B cell (primary cell): ENCODE measurements around the gene RGS19. TPM values are rescaled to one million over a fixed set of nuclear protein-coding genes. Genes with fewer than 3 reads are reported as not detected.

Experiments used
- ATAC-seq: fragments of 200-7000 bp; cut with Tn5 transposase; one replicate; pipeline ENCODE4 v1.10.0; 2021; ENCODE audit warnings: low read depth, mild to moderate bottlenecking, moderate number of reproducible peaks, moderate library complexity
- CTCF ChIA-PET: fragments of 350-600 bp; sonication (Branson Sonifier 250); formaldehyde crosslinking; loops from one replicate; lab custom pipeline; 2021; ENCODE audit warnings: antibody characterized with exemption, inconsistent platforms; lab: Charles Lee
- POLR2A ChIA-PET: fragments of 350-600 bp; sonication (Branson Sonifier 250); formaldehyde crosslinking; loops from one replicate; lab custom pipeline; 2021; ENCODE audit warnings: antibody characterized with exemption; lab: Charles Lee
- DNase-seq: peaks from one replicate; pipeline ENCODE4 v3.0.0; 2013
- H2AFZ ChIP-seq: 2 replicates; pipeline ENCODE4 v1.6.1; 2012; ENCODE audit warnings: mild to moderate bottlenecking, low read depth, low read length; ENCODE audit not compliant: insufficient read depth, poor library complexity, severe bottlenecking
- H3K27ac ChIP-seq, 2 donors: 1 replicate in 1 of 2; 2 replicates in 1 of 2; pipeline ENCODE4 v1.5.1; 2012 to 2013; ENCODE audit warnings: low read length in 2 of 2, mild to moderate bottlenecking in 2 of 2, moderate library complexity in 1 of 2
- H3K27me3 ChIP-seq, 4 experiments: fragments of 200-600 bp in 1 of 4; sonication (generic) in 1 of 4; replicated peaks in 1 of 4; 1 replicate in 2 of 4; 2 replicates in 2 of 4; pipeline versions ENCODE4 v1.6.1 to v1.7.0; 2013 to 2016; ENCODE audit warnings: low read length in 3 of 4, mild to moderate bottlenecking in 2 of 4, mixed read lengths in 1 of 4, moderate library complexity in 1 of 4; ENCODE audit not compliant: insufficient read depth in 4 of 4, control insufficient read depth in 3 of 4; ENCODE audit errors: control extremely low read depth in 1 of 4
- H3K36me3 ChIP-seq, 2 experiments: replicated peaks in 1 of 2; 1 replicate in 1 of 2; 2 replicates in 1 of 2; pipeline versions ENCODE4 v1.6.1 to v1.7.1; 2013; ENCODE audit warnings: low read length in 1 of 2; ENCODE audit not compliant: insufficient read depth in 2 of 2, control insufficient read depth in 1 of 2; ENCODE audit errors: control extremely low read depth in 1 of 2, extremely low read depth in 1 of 2
- H3K4me1 ChIP-seq, 2 donors: fragments of 200-600 bp in 1 of 2; sonication (generic) in 1 of 2; 1 replicate in 1 of 2; 2 replicates in 1 of 2; pipeline versions ENCODE4 v1.5.1 to v1.6.1; 2013 to 2017; ENCODE audit warnings: low read length in 2 of 2; ENCODE audit not compliant: control insufficient read depth in 2 of 2, insufficient read depth in 2 of 2
- H3K4me2 ChIP-seq: replicated peaks from 2 replicates; pipeline ENCODE3; 2012; ENCODE audit warnings: mild to moderate bottlenecking, low read depth, low read length; ENCODE audit not compliant: poor library complexity, severe bottlenecking
- H3K4me3 ChIP-seq, 5 experiments: fragments of 200-600 bp in 1 of 5; sonication (generic) in 1 of 5; 1 replicate in 3 of 5; 2 replicates in 2 of 5; pipeline versions ENCODE4 v1.5.1 to v1.7.0; 2011 to 2016; ENCODE audit warnings: low read length in 4 of 5, mild to moderate bottlenecking in 4 of 5, low read depth in 2 of 5, control low read depth in 1 of 5, moderate library complexity in 1 of 5; ENCODE audit not compliant: insufficient read depth in 1 of 5; ENCODE audit errors: control extremely low read depth in 1 of 5, extremely low read depth in 1 of 5
- H3K79me2 ChIP-seq: fragments of 200-600 bp; sonication (generic); one replicate; pipeline ENCODE4 v1.6.0; 2016; ENCODE audit warnings: low read length; ENCODE audit not compliant: control insufficient read depth, insufficient read depth
- H3K9ac ChIP-seq: fragments of 200-600 bp; sonication (generic); 2 replicates; pipeline ENCODE4 v1.6.1; 2017; ENCODE audit warnings: mild to moderate bottlenecking, low read length, moderate library complexity
- H3K9me3 ChIP-seq, 3 donors: one replicate each; pipeline versions ENCODE4 v1.6.1 to v1.7.1; 2013; ENCODE audit warnings: low read length in 2 of 3; ENCODE audit not compliant: control insufficient read depth in 2 of 3, insufficient read depth in 1 of 3; ENCODE audit errors: control extremely low read depth in 1 of 3
- H4K20me1 ChIP-seq: 2 replicates; pipeline ENCODE4 v1.6.0; 2012; ENCODE audit warnings: mild to moderate bottlenecking, low read length; ENCODE audit not compliant: insufficient read depth, control insufficient read depth, poor library complexity, severe bottlenecking
- H3K27ac Mint-ChIP-seq: one replicate; pipeline ENCODE4 v1.8.0; 2021; ENCODE audit warnings: mixed read lengths
- H3K27me3 Mint-ChIP-seq: one replicate; pipeline ENCODE4 v1.8.0; 2021; ENCODE audit warnings: mixed read lengths
- H3K4me1 Mint-ChIP-seq: one replicate; pipeline ENCODE4 v1.8.0; 2021; ENCODE audit warnings: mixed read lengths
- H3K4me3 Mint-ChIP-seq: one replicate; pipeline ENCODE4 v1.8.0; 2021; ENCODE audit warnings: mixed read lengths
- H3K9me3 Mint-ChIP-seq: one replicate; pipeline ENCODE4 v1.8.0; 2022; ENCODE audit warnings: mixed read lengths; ENCODE audit not compliant: insufficient read depth
- CTCF ChIP-seq: fragments of 200-600 bp; IDR thresholded peaks from one replicate; pipeline ENCODE4 v1.8.0; 2022; ENCODE audit warnings: antibody characterized with exemption, mild to moderate bottlenecking
- EZH2 ChIP-seq: IDR thresholded peaks from 2 replicates; pipeline ENCODE4 v1.6.1; 2012; ENCODE audit warnings: borderline replicate concordance, low read depth, mild to moderate bottlenecking, moderate library complexity, low read length; ENCODE audit not compliant: insufficient read depth, poor library complexity, severe bottlenecking
- WGBS: methylation state at CpG from one replicate; pipeline ENCODE4 v1.1.5; 2013; ENCODE audit warnings: missing lambda C conversion rate; ENCODE audit not compliant: insufficient coverage; 5-methylcytosine and 5-hydroxymethylcytosine counted together
- intact Hi-C: fragments of 100-400 bp; cut with micrococcal nuclease; formaldehyde crosslinking; loops from one replicate; pipeline ENCODE4 v1.10.0; 2022
- polyA plus RNA-seq: library from polyadenylated mRNA; depleted of rRNA; stranded (reverse); fragments of >200 nt; gene quantifications from 2 replicates; pipeline ENCODE4 v1.2.3, GENCODE V29; 2012
- total RNA-seq, 2 donors: library from RNA; stranded (reverse); fragments of 120-200 nt in 1 of 2; gene quantifications; 1 replicate in 1 of 2; 2 replicates in 1 of 2; pipeline versions ENCODE4 v1.2.3 to v1.2.4, GENCODE V29; 2013 to 2022

RGS19 gene
- total and polyA plus RNA-seq, 2 donors (not counting 1 experiment from before 2014, with no cell fraction given) = 69.4 to 203 TPM

- no peak overlapping the region for H3K4me3 ChIP-seq
- peaks cover 29% of the 10 kb centered on the region for H4K20me1 ChIP-seq
- intact Hi-C loops = no loop called here
- H3K27me3 Mint-ChIP-seq = no peaks in the 10 kb centered on the region
- TF ChIP-seq EZH2 (no peak), CTCF (no peak)
- H3K4me3 Mint-ChIP-seq = peak overlapping the region; percentile 10
- ATAC-seq (no peak), DNase-seq (peak; percentile 18)
- no peak overlapping the region for H3K27ac ChIP-seq
- no peaks in the 10 kb centered on the region for H3K9me3 ChIP-seq
- H3K9me3 Mint-ChIP-seq = no peaks in the 10 kb centered on the region
- H3K27ac Mint-ChIP-seq = peak overlapping the region; percentile 61
- H2AFZ ChIP-seq = no peak overlapping the region
- peak overlapping the region; percentile 98 for H3K4me2 ChIP-seq
- peaks cover 64 to 93% of the 10 kb centered on the region in 2 donors for H3K4me1 ChIP-seq
- H3K4me1 Mint-ChIP-seq = peaks cover 67% of the 10 kb centered on the region
- peaks cover 0 to 5% of the 10 kb centered on the region in 2 experiments for H3K36me3 ChIP-seq
- H3K27me3 ChIP-seq = no peaks in the 10 kb centered on the region
- H3K9ac ChIP-seq = no peak overlapping the region
- ChIA-PET CTCF (interaction anchor here (0.9 to 1.6 kb wide), 4 partner anchors 12 to 36 kb away, joined by 3 to 4 read pairs (median 3); partner anchors contain the start of genes OPRL1 and RGS19), POLR2A (interaction anchor here (4.2 kb wide), 1 partner anchor 11 kb away, joined by 55 read pairs; the partner anchor contains the start of genes OPRL1 and RGS19)
- peaks cover 29% of the 10 kb centered on the region for H3K79me2 ChIP-seq
- WGBS = 95% methylated on average over 6 of the region's 6 CpGs
These were observed 12.2 kb downstream of the RGS19 start for GRCh38 chr20:64067005-64067632.

- Histone ChIP-seq H3K36me3 (no peaks in the 10 kb centered on the region), H3K27me3 (no peaks in the 10 kb centered on the region), H3K4me2 (peak overlapping the region; percentile 98), H3K4me1 (peaks cover 56 to 84% of the 10 kb centered on the region in 2 donors), H3K27ac (peak overlapping the region; percentile 40 to 55), H3K9me3 (no peaks in the 10 kb centered on the region), H3K79me2 (peaks cover 29% of the 10 kb centered on the region), H3K4me3 (no peak overlapping the region), H2AFZ (no peak overlapping the region), H4K20me1 (peaks cover 17% of the 10 kb centered on the region), H3K9ac (no peak overlapping the region)
- ChIA-PET POLR2A (interaction anchor here (0.6 to 4.2 kb wide), 3 partner anchors 12 to 86 kb away, joined by 4 to 55 read pairs (median 7); partner anchors contain the start of genes OPRL1, PRPF6, RGS19 and SAMD10), CTCF (interaction anchor here (0.6 to 3.2 kb wide), 9 partner anchors 9 to 155 kb away, joined by 3 to 14 read pairs (median 4); partner anchors contain the start of genes LKAAEAR1, NPBWR2, OPRL1 and RGS19)
- peak; percentile 63 for ATAC-seq
- intact Hi-C loops = loop anchor here (1.0 kb wide), 1 partner anchor 34 kb away; no protein-coding TSS in a partner anchor
- Mint-ChIP-seq H3K27me3 (no peaks in the 10 kb centered on the region), H3K9me3 (no peaks in the 10 kb centered on the region), H3K4me1 (peaks cover 58% of the 10 kb centered on the region), H3K27ac (peak overlapping the region; percentile 95), H3K4me3 (peak overlapping the region; percentile 82)
- WGBS = 24% methylated on average over 5 of the region's 5 CpGs
- TF ChIP-seq CTCF (no peak), EZH2 (no peak)
- peak; percentile 80 for DNase-seq
These were observed 13.4 kb downstream of the RGS19 start for GRCh38 chr20:64065974-64066343.
